Stimulated activated CD4-positive, alpha-beta T cell treated with anti-CD3 and anti-CD28 coated beads, TNF-alpha, amount 100 ng/mL, for 1 hour (primary cell): Measurements from ENCODE around the gene CD209.

ENCODE experiments used
- DNase-seq, 3 donors: peaks; one replicate each; pipeline ENCODE4 v3.0.0-alpha.2; 2020; ENCODE audit warnings: low read depth in 3 of 3, low spot score in 1 of 3

The CD209 gene

GRCh38 chr19:7739211-7739755, 8.1 kb downstream of the CD209 start:
- no peak for DNase-seq

- no peak for DNase-seq
These were observed 9.3 kb downstream of the CD209 start for GRCh38 chr19:7738023-7738422.

GRCh38 chr19:7737215-7737614, 10.1 kb downstream of the CD209 start:
- DNase-seq: no peak

- DNase-seq: no peak
These were observed 11.2 kb downstream of the CD209 start for GRCh38 chr19:7736148-7736547.

GRCh38 chr19:7734220-7735203, 12.8 kb downstream of the CD209 start:
- no peak for DNase-seq

GRCh38 chr19:7733376-7733775, 14.0 kb downstream of the CD209 start:
- DNase-seq: no peak

GRCh38 chr19:7732045-7732444, 15.3 kb downstream of the CD209 start, which contains the start of gene CLEC4G:
Gene CLEC4G, minus strand, starts transcription at chr19:7732110. Its CDS starts 8 bp downstream, at chr19:7732102.
- no peak for DNase-seq

- DNase-seq: no peak
These were observed 15.7 kb downstream of the CD209 start for GRCh38 chr19:7731615-7732014.

GRCh38 chr19:7731218-7731595, 16.1 kb downstream of the CD209 start:
- DNase-seq: no peak

- DNase-seq: no peak
These were observed 16.8 kb downstream of the CD209 start for GRCh38 chr19:7730286-7731217.

- no peak for DNase-seq
These were observed 17.5 kb downstream of the CD209 start for GRCh38 chr19:7729831-7730285.

- no peak for DNase-seq
These were observed 18.1 kb downstream of the CD209 start for GRCh38 chr19:7729211-7729610.

GRCh38 chr19:7725791-7726190, 21.5 kb downstream of the CD209 start:
- DNase-seq: no peak

GRCh38 chr19:7722231-7722651, 25.1 kb downstream of the CD209 start:
- DNase-seq: no peak

- DNase-seq: no peak
These were observed 27.0 kb downstream of the CD209 start for GRCh38 chr19:7720351-7720750.

- DNase-seq: no peak
These were observed 28.7 kb downstream of the CD209 start for GRCh38 chr19:7718668-7719067.

- no peak for DNase-seq
These were observed 30.6 kb downstream of the CD209 start for GRCh38 chr19:7716762-7717161.

GRCh38 chr19:7715671-7716070, 31.7 kb downstream of the CD209 start:
- no peak for DNase-seq

- DNase-seq: no peak
These were observed 36.7 kb downstream of the CD209 start for GRCh38 chr19:7710616-7711015.

GRCh38 chr19:7709932-7710460, 37.3 kb downstream of the CD209 start:
- DNase-seq: no peak

- no peak for DNase-seq
These were observed 40.3 kb downstream of the CD209 start for GRCh38 chr19:7706955-7707456.
